Ovary (tissue), 9 donors: ENCODE data around the gene MUC6. TPM values are rescaled to one million over a fixed set of nuclear protein-coding genes. Genes with fewer than 3 reads are reported as not detected.

Source experiments
- DNase-seq, 5 donors: peaks; one replicate each; pipeline ENCODE4 v3.0.0-alpha.2; 2019 to 2020
- H3K27ac ChIP-seq, 2 donors: fragments of 200-600 bp; one replicate each; pipeline versions ENCODE4 v1.5.1 to v1.8.0; 2019 to 2022
- H3K27me3 ChIP-seq: fragments of 200-600 bp; one replicate; pipeline ENCODE4 v1.8.0; 2022
- H3K36me3 ChIP-seq: fragments of 200-600 bp; sonication (generic); one replicate; pipeline ENCODE4 v1.5.1; 2019
- H3K4me1 ChIP-seq: one replicate; pipeline ENCODE4 v1.8.1; 2013; ENCODE audit warnings: mild to moderate bottlenecking, moderate library complexity; ENCODE audit not compliant: insufficient read depth
- H3K4me3 ChIP-seq: fragments of 200-600 bp; sonication (generic); one replicate; pipeline ENCODE4 v1.5.1; 2017
- H3K9me3 ChIP-seq, 2 donors: fragments of 200-600 bp in 1 of 2; sonication (generic) in 1 of 2; one replicate each; pipeline versions ENCODE4 v1.5.1 to v1.8.1; 2013 to 2019; ENCODE audit warnings: mild to moderate bottlenecking in 1 of 2, moderate library complexity in 1 of 2
- CTCF ChIP-seq, 3 donors: fragments of 450-650 bp in 2 of 3; fragments of 200-600 bp in 1 of 3; IDR thresholded peaks; one replicate each; pipeline versions ENCODE4 v1.5.1 to v1.8.0; 2016 to 2022; ENCODE audit warnings: antibody characterized with exemption in 3 of 3, mild to moderate bottlenecking in 1 of 3
- EP300 ChIP-seq: sonication (generic); formaldehyde crosslinking; IDR thresholded peaks from one replicate; pipeline ENCODE4 v1.6.1; 2017; ENCODE audit warnings: antibody characterized with exemption
- POLR2A ChIP-seq: fragments of 450-650 bp; IDR thresholded peaks from one replicate; pipeline ENCODE4 v1.6.1; 2017; ENCODE audit warnings: antibody characterized with exemption, mild to moderate bottlenecking, moderate library complexity
- WGBS, 3 donors: extraction: QIAGEN DNeasy Blood & Tissue Kit in 1 of 3; methylation state at CpG; one replicate each; pipeline versions ENCODE4 v1.1.5 to v1.1.7; 2013 to 2017; 5-methylcytosine and 5-hydroxymethylcytosine counted together
- intact Hi-C, 4 donors: fragments of 100-400 bp; cut with DNase I; formaldehyde crosslinking; loops; one replicate each; pipeline versions ENCODE4 v1.11.0 to v1.15.1; 2022 to 2023
- polyA plus RNA-seq, 2 donors: library from polyadenylated mRNA; stranded (reverse); fragments of 200-250 nt in 1 of 2; fragments of 350-450 nt in 1 of 2; fragmentation: Illumina TruSeq in 1 of 2; extraction: RNeasy Lipid Tissue Mini Kit (QIAGEN cat#74804) in 1 of 2; gene quantifications; one replicate each; pipeline ENCODE4 v1.2.3, GENCODE V29; 2013 to 2014
- total RNA-seq, 7 donors: library from RNA; depleted of rRNA in 2 of 7; stranded (reverse); fragments of >200 nt in 2 of 7; fragmentation: NEBNext Ultra II Directional in 3 of 7; extraction: Animal tissue kit (Norgen Biotek cat#: 25700) in 3 of 7; gene quantifications; one replicate each; pipeline versions ENCODE4 v1.1.0 to v1.2.4, GENCODE V29; 2016 to 2023
- donor health status: DM: no; HTN: no; CAD: no; lungs with moderate emphysema.
- donor health status: DM: no; HTN: no; CAD: no.
- donor health status: Bipolar disorder and iron deficiency.
- donor health status: DM: yes; HTN: yes; CAD: no.
- donor health status: DM: no; HTN: no; CAD: no.
- donor health status: DM: yes; HTN: yes; CAD: no.

The MUC6 gene
- total and polyA plus RNA-seq, 9 donors, result 0.02 to 7.2 (median 0.31) TPM; not detected in 1

GRCh38 chr11:1060852-1061616 is 24.5 kb upstream of the MUC6 start:
- H3K27ac ChIP-seq, result no peak overlapping the region
- 62 to 63% (median 62%) methylated on average over 18 of the region's 18 CpGs for WGBS, 3 donors
- H3K9me3 ChIP-seq, result no peaks in the 10 kb centered on the region
- no peaks in the 10 kb centered on the region for H3K36me3 ChIP-seq
- DNase-seq, result peak in 2 of 5 donors; percentile 4 to 14
- intact Hi-C loops, result no loop called here
- no peak overlapping the region for H3K4me3 ChIP-seq
- TF ChIP-seq EP300 (no peak), CTCF (IDR thresholded peaks at IDR 0.05) (no peak), POLR2A (no peak)
- H3K4me1 ChIP-seq, result no peaks in the 10 kb centered on the region
- no peaks in the 10 kb centered on the region for H3K27me3 ChIP-seq

GRCh38 chr11:1060410-1060809 is 23.9 kb upstream of the MUC6 start:
- no peaks in the 10 kb centered on the region for H3K9me3 ChIP-seq
- TF ChIP-seq POLR2A (no peak), CTCF (IDR thresholded peaks at IDR 0.05) (no peak), EP300 (no peak)
- no peak overlapping the region for H3K27ac ChIP-seq
- no peak overlapping the region for H3K4me3 ChIP-seq
- WGBS, 3 donors, result 82 to 89% (median 87%) methylated on average over 16 of the region's 16 CpGs
- no peaks in the 10 kb centered on the region for H3K4me1 ChIP-seq
- H3K36me3 ChIP-seq, result no peaks in the 10 kb centered on the region
- DNase-seq, result peak in 2 of 5 donors; percentile 6 to 9
- intact Hi-C loops, result no loop called here
- no peaks in the 10 kb centered on the region for H3K27me3 ChIP-seq

- no peak for TF ChIP-seq EP300
- TF ChIP-seq POLR2A, result no peak
- TF ChIP-seq CTCF (IDR thresholded peaks at IDR 0.05), result no peak
- Histone ChIP-seq H3K4me3 (no peak overlapping the region), H3K27me3 (no peaks in the 10 kb centered on the region), H3K36me3 (no peaks in the 10 kb centered on the region), H3K9me3 (no peaks in the 10 kb centered on the region), H3K27ac (no peak overlapping the region), H3K4me1 (no peaks in the 10 kb centered on the region)
- intact Hi-C loops, result loop anchor here in 1 of 4 donors (10.0 kb wide), 1 partner anchor 205 kb away; no protein-coding TSS in a partner anchor
- WGBS, 3 donors, result 72 to 74% (median 73%) methylated on average over 15 of the region's 15 CpGs
- peak in 1 of 5 donors; percentile 5 for DNase-seq
These were observed 23.2 kb upstream of the MUC6 start for GRCh38 chr11:1059759-1060158.

- WGBS, 3 donors, result 85 to 89% (median 86%) methylated on average over 16 of the region's 16 CpGs
- H3K4me1 ChIP-seq, result no peaks in the 10 kb centered on the region
- H3K27me3 ChIP-seq, result no peaks in the 10 kb centered on the region
- no peak overlapping the region for H3K4me3 ChIP-seq
- intact Hi-C loops, result loop anchor here in 1 of 4 donors (10.0 kb wide), 1 partner anchor 203 kb away; no protein-coding TSS in a partner anchor
- peak in 1 of 5 donors; percentile 4 for DNase-seq
- H3K36me3 ChIP-seq, result no peaks in the 10 kb centered on the region
- no peak overlapping the region for H3K27ac ChIP-seq
- no peaks in the 10 kb centered on the region for H3K9me3 ChIP-seq
- TF ChIP-seq EP300, result no peak
- no peak for TF ChIP-seq POLR2A
- no peak for TF ChIP-seq CTCF (IDR thresholded peaks at IDR 0.05)
These were observed 21.3 kb upstream of the MUC6 start for GRCh38 chr11:1057806-1058205.
